ENCODE results near the gene CDC42. TPM values are rescaled to one million over a fixed set of nuclear protein-coding genes. Genes with fewer than 3 reads are reported as not detected.

CDC42 gene
- total and polyA plus RNA-seq, 2 experiments from 2014 or later, result 119 to 184 TPM

- no peak overlapping the region for H3K4me3 ChIP-seq
- peak overlapping the region; percentile 78; the same call in 1 of the 2 replicates for H2AFZ ChIP-seq
- TF ChIP-seq EZH2 (IDR thresholded peaks at IDR 0.05; ENCODE audit: low read depth, unreplicated experiment), result no peak
- TF ChIP-seq POLR2AphosphoS5 (IDR thresholded peaks at IDR 0.05; ENCODE audit: low read depth), result no peak
- TF ChIP-seq ETS1 (IDR thresholded peaks at IDR 0.05), result no peak
- no peak for TF ChIP-seq JUNB (IDR thresholded peaks at IDR 0.05; ENCODE audit: unreplicated experiment)
- DNase-seq (ENCODE audit: low spot score) (no peak), ATAC-seq (no peak)
- no peak overlapping the region for H3K27ac ChIP-seq (ENCODE audit: low read depth)
- peaks cover 3% of the 10 kb centered on the region; the same call in 1 of the 2 replicates for H3K9me2 ChIP-seq (ENCODE audit: insufficient read depth)
- Mint-ChIP-seq H3K4me3 (no peak overlapping the region), H3K4me1 (peaks cover 22% of the 10 kb centered on the region), H3K36me3 (ENCODE audit: low read depth) (no peaks in the 10 kb centered on the region), H3K27ac (no peak overlapping the region), H3K27me3 (ENCODE audit: insufficient read depth, low read depth, poor library complexity) (peaks cover 10% of the 10 kb centered on the region), H3K9me3 (0 out of 3 replicates have a peak, but pooled peaks cover 4% of the 10 kb centered on the region)
- no peaks in the 10 kb centered on the region for H3K36me3 ChIP-seq (ENCODE audit: insufficient read depth)
- H3K27me3 ChIP-seq (ENCODE audit: insufficient read depth), result no peaks in the 10 kb centered on the region
- no peaks in the 10 kb centered on the region for H3K79me2 ChIP-seq (replicated peaks; ENCODE audit: insufficient read depth)
- no peak overlapping the region for H3K4me2 ChIP-seq
- peaks cover 17% of the 10 kb centered on the region for H3K4me1 ChIP-seq (ENCODE audit: insufficient read depth)
- H3F3A ChIP-seq (replicated peaks; ENCODE audit: low read depth), result 0 out of 2 replicates have a peak, but pooled peaks cover 6% of the 10 kb centered on the region
- no peaks in the 10 kb centered on the region for H4K20me1 ChIP-seq (replicated peaks; ENCODE audit: insufficient read depth)
Observed at GRCh38 chr1:22043198-22043769, 9.2 kb upstream of the CDC42 start.

DNA sequence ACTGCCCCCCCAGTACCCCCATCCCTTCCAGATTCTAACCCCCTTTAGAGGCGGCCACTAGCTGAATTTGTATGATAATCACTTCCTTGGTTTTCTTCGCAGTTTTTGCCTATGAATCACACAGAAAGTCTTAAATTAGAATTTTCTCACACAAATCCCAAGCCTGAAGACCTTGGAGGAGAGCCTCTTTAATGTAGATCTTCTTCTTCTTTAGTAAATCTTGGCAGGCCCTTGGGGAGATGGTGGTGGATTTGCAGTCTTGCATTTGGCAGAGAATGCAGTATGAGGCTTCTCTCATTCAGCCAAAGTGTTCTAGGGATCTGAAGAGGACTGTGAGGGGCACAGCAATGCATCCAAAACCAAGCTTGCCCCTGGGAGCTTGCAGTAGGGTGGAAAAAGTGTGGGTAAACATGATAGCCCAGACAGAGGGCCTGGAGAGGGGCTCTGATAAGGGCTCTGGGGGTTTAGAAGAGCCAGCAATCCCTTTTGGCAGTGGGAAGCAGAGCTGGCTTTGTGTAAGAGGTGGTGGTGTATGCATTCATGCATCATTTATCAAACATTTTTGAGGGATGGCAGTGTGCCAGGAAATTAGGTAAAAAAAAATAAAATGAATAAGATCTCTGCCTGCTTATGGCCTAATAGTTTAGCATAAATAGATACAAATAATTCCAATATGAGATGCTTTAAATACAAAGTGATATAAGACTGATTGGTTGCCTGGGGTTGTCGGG lies 7.7 kb upstream of the CDC42 start:
- no peaks in the 10 kb centered on the region for H3K9me2 ChIP-seq (ENCODE audit: insufficient read depth)
- H3K4me2 ChIP-seq, result peak overlapping the region; percentile 3; the same call in 1 of the 2 replicates
- peak overlapping the region; percentile 21; the same call in 1 of the 2 replicates for H3K27ac Mint-ChIP-seq
- no peaks in the 10 kb centered on the region for H3K79me2 ChIP-seq (replicated peaks; ENCODE audit: insufficient read depth)
- H3K27ac ChIP-seq (ENCODE audit: low read depth), result peak overlapping the region; percentile 67; the same call in 1 of the 2 replicates
- no peak overlapping the region for H3K4me3 Mint-ChIP-seq
- H3K36me3 ChIP-seq (ENCODE audit: insufficient read depth), result no peaks in the 10 kb centered on the region
- H3K9me3 Mint-ChIP-seq, result 0 out of 3 replicates have a peak, but pooled peaks cover 4% of the 10 kb centered on the region
- H2AFZ ChIP-seq, result peak overlapping the region; percentile 20; the same call in 1 of the 2 replicates
- 0 out of 2 replicates have a peak, but pooled peaks cover 6% of the 10 kb centered on the region for H3F3A ChIP-seq (replicated peaks; ENCODE audit: low read depth)
- peaks cover 12% of the 10 kb centered on the region for H3K27me3 Mint-ChIP-seq (ENCODE audit: insufficient read depth, low read depth, poor library complexity)
- peaks cover 29% of the 10 kb centered on the region for H3K4me1 Mint-ChIP-seq
- peaks cover 16% of the 10 kb centered on the region for H3K4me1 ChIP-seq (ENCODE audit: insufficient read depth)
- no peak overlapping the region for H3K4me3 ChIP-seq
- H3K27me3 ChIP-seq (ENCODE audit: insufficient read depth), result no peaks in the 10 kb centered on the region
- H4K20me1 ChIP-seq (replicated peaks; ENCODE audit: insufficient read depth), result no peaks in the 10 kb centered on the region
- DNase-seq (ENCODE audit: low spot score), result no peak
- ATAC-seq, result no peak
- H3K36me3 Mint-ChIP-seq (ENCODE audit: low read depth), result no peaks in the 10 kb centered on the region
- TF ChIP-seq POLR2AphosphoS5 (IDR thresholded peaks at IDR 0.05; ENCODE audit: low read depth), result no peak
- no peak for TF ChIP-seq STAT1 (IDR thresholded peaks at IDR 0.05; ENCODE audit: unreplicated experiment)
- no peak for TF ChIP-seq ETS1 (IDR thresholded peaks at IDR 0.05)
- no peak for TF ChIP-seq JUNB (IDR thresholded peaks at IDR 0.05; ENCODE audit: unreplicated experiment)
- no peak for TF ChIP-seq EZH2 (IDR thresholded peaks at IDR 0.05; ENCODE audit: low read depth, unreplicated experiment)
- no peak for TF ChIP-seq EZH2phosphoT487 (IDR thresholded peaks at IDR 0.05; ENCODE audit: unreplicated experiment)
- no peak for TF ChIP-seq ZNF331 (CRISPR knock-in tag; IDR thresholded peaks at IDR 0.05; ENCODE audit: low read depth)
- no peak for TF ChIP-seq ZNF114 (CRISPR knock-in tag; IDR thresholded peaks at IDR 0.05)
- TF ChIP-seq, protein P1, sequence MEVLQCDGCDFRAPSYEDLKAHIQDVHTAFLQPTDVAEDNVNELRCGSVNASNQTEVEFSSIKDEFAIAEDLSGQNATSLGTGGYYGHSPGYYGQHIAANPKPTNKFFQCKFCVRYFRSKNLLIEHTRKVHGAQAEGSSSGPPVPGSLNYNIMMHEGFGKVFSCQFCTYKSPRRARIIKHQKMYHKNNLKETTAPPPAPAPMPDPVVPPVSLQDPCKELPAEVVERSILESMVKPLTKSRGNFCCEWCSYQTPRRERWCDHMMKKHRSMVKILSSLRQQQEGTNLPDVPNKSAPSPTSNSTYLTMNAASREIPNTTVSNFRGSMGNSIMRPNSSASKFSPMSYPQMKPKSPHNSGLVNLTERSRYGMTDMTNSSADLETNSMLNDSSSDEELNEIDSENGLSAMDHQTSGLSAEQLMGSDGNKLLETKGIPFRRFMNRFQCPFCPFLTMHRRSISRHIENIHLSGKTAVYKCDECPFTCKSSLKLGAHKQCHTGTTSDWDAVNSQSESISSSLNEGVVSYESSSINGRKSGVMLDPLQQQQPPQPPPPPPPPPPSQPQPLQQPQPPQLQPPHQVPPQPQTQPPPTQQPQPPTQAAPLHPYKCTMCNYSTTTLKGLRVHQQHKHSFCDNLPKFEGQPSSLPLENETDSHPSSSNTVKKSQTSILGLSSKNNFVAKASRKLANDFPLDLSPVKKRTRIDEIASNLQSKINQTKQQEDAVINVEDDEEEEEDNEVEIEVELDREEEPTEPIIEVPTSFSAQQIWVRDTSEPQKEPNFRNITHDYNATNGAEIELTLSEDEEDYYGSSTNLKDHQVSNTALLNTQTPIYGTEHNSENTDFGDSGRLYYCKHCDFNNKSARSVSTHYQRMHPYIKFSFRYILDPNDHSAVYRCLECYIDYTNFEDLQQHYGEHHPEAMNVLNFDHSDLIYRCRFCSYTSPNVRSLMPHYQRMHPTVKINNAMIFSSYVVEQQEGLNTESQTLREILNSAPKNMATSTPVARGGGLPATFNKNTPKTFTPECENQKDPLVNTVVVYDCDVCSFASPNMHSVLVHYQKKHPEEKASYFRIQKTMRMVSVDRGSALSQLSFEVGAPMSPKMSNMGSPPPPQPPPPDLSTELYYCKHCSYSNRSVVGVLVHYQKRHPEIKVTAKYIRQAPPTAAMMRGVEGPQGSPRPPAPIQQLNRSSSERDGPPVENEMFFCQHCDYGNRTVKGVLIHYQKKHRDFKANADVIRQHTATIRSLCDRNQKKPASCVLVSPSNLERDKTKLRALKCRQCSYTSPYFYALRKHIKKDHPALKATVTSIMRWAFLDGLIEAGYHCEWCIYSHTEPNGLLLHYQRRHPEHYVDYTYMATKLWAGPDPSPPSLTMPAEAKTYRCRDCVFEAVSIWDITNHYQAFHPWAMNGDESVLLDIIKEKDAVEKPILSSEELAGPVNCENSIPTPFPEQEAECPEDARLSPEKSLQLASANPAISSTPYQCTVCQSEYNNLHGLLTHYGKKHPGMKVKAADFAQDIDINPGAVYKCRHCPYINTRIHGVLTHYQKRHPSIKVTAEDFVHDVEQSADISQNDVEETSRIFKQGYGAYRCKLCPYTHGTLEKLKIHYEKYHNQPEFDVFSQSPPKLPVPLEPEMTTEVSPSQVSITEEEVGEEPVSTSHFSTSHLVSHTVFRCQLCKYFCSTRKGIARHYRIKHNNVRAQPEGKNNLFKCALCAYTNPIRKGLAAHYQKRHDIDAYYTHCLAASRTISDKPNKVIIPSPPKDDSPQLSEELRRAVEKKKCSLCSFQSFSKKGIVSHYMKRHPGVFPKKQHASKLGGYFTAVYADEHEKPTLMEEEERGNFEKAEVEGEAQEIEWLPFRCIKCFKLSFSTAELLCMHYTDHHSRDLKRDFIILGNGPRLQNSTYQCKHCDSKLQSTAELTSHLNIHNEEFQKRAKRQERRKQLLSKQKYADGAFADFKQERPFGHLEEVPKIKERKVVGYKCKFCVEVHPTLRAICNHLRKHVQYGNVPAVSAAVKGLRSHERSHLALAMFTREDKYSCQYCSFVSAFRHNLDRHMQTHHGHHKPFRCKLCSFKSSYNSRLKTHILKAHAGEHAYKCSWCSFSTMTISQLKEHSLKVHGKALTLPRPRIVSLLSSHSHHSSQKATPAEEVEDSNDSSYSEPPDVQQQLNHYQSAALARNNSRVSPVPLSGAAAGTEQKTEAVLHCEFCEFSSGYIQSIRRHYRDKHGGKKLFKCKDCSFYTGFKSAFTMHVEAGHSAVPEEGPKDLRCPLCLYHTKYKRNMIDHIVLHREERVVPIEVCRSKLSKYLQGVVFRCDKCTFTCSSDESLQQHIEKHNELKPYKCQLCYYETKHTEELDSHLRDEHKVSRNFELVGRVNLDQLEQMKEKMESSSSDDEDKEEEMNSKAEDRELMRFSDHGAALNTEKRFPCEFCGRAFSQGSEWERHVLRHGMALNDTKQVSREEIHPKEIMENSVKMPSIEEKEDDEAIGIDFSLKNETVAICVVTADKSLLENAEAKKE (CRISPR knock-in tag; IDR thresholded peaks at IDR 0.05), result no peak
